Posterior vena cava (tissue), 2 donors: ENCODE measurements around the gene OR4F15. TPM values are rescaled to one million over a fixed set of nuclear protein-coding genes. Genes with fewer than 3 reads are reported as not detected.

Experiments
- total RNA-seq, 2 donors: library from RNA; stranded (reverse); fragmentation: NEBNext Ultra II Directional; extraction: Animal tissue kit (Norgen Biotek cat#: 25700); gene quantifications; one replicate each; pipeline ENCODE4 v1.2.1, GENCODE V29; 2021
- donor health status: DM: yes; HTN: yes; CAD: no.
- donor health status: DM: yes; HTN: yes; CAD: no.

Gene OR4F15
- total RNA-seq, 2 donors from 2014 or later = not detected

Other genes with a start within 250 kb of the OR4F15 start
- gene TM2D3, start 159.8 kb upstream of the OR4F15 start, total RNA-seq = 10 to 100 TPM; 39.9 to 44.1 TPM
- gene TARS3, start 87.7 kb upstream of the OR4F15 start, total RNA-seq = 10 to 100 TPM; 10.3 to 10.9 TPM
- gene OR4F6, start 8.7 kb upstream of the OR4F15 start, total RNA-seq = not detected